GM19397 (cell line): ENCODE data around the gene LINGO3.
"Not testable (repeated sequence)": the region's sequence is repeated elsewhere in the genome, so short reads cannot be mapped to it uniquely, and the experiment has no call there.

Experiments used
- ATAC-seq: cut with Tn5 transposase; IDR thresholded peaks from one replicate; pipeline ENCODE4 v1.9.1; 2021; ENCODE audit warnings: mild to moderate bottlenecking, moderate library complexity; ENCODE audit not compliant: unreplicated experiment

Gene LINGO3

GRCh38 chr19:2308114-2308556 lies at the start of gene LINGO3:
Gene LINGO3 (minus strand): TSS chr19:2308154. CDS start chr19:2291776, 16,378 bp downstream.
- ATAC-seq = no peak

DNA sequence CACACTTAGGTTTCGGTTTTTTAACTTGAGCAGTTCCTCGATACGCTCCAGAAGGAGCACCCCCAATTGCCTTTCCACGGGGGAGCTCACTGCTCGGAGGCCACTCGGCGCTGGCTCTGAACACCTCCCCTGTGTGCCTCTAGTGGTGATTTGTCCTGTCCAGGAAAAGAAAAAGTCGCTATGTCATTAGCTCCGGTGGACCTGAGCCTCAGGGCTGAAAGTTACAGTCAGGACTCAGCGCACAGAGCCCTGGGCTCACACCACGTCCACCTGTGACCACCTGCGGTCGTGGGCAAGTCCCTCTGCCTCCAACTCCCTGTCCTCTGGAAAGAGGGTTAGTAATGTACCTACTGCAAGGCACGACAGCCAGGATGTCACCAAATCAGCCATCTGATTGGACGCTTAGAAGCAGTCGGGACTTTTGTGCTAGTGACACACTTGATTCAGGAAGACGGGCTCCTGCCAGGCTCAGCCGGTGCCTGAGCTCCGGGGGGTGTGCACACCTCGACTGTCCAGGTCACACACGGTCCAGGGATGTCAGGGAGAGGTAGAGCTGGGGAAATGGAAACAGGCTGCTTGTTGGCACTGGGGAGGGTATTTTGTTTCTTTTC lies 48.2 kb upstream of the LINGO3 start:
- no peak for ATAC-seq

DNA sequence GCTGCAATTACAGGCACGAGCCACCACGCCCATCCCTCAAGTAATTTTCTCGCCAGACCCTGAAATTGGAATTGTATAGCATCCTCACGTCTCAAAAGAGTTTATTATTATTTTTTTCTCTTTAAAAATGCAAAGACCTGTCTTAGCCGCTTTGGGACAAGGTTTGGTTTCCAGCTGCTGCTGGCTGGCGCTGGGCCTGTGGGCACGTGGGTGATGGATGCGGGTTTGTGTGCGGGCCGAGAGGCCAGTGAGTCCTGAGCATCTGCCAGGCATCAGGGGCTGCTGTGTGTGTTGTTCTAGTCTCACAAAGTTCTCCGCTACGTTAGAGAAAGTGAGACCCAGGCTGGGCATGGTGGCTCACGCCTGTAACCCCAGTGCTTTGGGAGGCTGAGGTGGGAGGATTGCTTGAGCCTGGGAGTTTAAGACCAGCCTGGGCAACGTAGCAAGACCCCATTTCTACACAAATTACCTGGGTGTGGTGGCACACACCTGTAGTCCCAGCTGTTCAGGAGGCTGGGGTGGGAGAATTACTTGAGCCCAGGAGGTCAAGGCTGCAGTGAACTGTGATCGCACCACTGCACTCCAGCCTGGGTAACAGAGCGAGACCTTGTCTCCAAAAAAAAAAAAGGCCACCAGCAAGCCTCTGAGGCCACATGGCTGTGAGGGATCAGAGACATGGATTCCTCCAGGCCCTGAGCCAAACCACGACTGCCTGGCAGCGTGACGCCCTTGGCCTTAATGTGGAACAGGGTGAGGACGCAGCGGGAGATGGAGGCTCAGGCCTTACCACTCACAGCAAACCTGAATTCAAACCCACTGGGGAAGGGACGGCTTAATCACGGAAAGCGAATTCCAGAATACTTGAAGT lies 47.4 kb upstream of the LINGO3 start:
- ATAC-seq = no peak

DNA sequence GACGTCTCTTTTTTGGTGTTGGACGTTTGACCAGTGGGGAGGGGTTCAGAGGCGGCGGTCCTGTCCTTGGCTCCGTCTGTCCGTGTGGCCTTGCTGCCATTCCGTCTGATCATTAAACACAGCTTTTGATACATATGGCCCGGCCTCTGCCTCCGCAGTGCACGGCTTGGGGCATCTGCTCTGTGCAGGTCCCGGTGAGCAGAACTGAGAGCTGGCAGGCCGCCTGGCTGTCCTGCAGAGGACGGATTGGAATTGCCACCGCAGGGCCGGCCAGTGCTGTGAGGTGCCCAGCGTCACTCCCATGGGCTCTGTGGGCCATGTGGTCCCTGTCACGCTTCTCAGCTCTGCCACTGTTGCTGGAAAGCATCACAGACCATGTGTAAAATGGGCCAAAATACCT lies 46.7 kb upstream of the LINGO3 start:
- no peak for ATAC-seq

- no peak for ATAC-seq
Measured at GRCh38 chr19:2353887-2354592, 46.1 kb upstream of the LINGO3 start.

- no peak for ATAC-seq
Measured at GRCh38 chr19:2353159-2353886, 45.4 kb upstream of the LINGO3 start.

GRCh38 chr19:2352121-2352520 lies 44.2 kb upstream of the LINGO3 start:
- ATAC-seq = no peak

GRCh38 chr19:2351591-2351990 lies 43.6 kb upstream of the LINGO3 start:
- ATAC-seq = no peak

DNA sequence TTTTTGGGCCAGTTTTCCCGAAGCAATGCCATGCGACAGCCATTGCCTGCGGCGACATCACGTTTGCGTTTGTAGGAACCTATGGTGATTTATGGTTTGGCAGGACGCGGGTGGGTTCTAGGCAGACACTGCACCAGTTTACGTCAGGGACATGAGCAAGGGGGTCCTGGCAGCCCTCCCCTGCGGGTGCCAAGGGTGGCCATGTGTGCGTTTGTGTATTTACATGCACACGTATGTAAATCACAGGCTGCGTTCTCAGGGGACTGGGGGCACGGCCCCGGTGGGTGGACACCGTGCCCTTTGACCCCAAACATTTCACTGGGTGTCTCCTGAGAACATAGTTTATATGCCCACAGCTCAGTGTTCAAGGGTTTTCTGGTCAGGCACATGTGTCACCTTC lies 42.7 kb upstream of the LINGO3 start:
- no peak for ATAC-seq

GRCh38 chr19:2349818-2350217 lies 41.9 kb upstream of the LINGO3 start:
- not testable (repeated sequence) for ATAC-seq

GRCh38 chr19:2345794-2346663 lies 38.1 kb upstream of the LINGO3 start:
- no peak for ATAC-seq

DNA sequence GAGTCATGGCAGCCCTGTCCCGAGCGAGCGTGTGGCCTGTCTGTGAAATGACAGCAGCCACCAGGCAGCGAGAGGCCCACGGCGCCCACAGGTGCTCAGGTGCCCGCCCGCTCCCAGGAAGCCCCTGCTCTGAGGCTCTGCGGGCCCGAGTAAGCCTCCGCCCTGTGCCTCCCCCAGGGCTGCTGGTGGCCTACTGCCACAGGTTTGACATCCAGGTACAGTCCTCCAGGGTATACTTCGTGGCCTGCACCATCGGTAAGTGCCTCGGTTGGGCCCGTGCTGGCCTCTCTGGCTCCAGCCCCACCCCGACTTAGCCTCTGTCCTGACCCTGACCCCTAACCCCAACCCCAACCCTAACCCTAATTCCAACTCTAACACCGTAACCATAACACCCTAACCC lies 37.1 kb upstream of the LINGO3 start:
- no peak for ATAC-seq

GRCh38 chr19:2344381-2344870 lies 36.5 kb upstream of the LINGO3 start:
- no peak for ATAC-seq

DNA sequence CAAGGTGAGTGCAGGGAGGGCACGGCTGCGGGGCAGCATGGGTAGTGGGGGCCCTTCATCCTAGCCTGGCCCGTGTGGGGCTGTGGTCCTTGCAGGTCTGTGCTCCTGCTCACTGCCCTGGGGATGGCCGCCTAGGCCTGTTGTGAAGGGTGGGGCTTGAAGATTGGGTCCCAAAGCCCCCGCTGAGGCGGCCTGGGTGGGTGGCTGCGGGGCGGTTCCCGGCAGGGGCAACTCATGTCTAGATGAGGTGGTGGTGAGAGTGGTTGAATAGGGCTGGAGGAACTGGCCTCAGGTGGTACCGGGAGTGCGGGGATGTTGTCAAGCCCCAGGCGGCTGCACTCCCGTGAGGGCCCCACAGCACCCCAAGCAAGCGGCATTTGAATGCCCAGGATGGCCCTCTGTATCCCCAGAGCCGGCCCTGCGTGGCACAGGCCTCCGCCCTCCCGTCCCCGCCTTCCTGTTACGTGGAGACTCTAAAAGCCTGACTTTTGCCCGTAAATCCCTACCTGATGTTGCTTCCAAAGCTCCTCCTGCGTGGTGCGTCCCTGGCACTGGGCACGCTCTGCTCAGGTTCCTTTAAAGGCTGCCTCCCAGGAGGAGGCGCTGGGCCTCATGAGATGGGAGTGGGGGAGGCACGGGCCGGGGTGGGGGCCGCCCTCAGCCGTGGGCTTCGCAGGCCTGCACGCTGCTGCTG lies 35.5 kb upstream of the LINGO3 start:
- ATAC-seq = no peak

GRCh38 chr19:2342656-2343288 lies 34.8 kb upstream of the LINGO3 start:
- ATAC-seq = no peak

GRCh38 chr19:2341982-2342381 lies 34.0 kb upstream of the LINGO3 start:
- ATAC-seq = no peak

DNA sequence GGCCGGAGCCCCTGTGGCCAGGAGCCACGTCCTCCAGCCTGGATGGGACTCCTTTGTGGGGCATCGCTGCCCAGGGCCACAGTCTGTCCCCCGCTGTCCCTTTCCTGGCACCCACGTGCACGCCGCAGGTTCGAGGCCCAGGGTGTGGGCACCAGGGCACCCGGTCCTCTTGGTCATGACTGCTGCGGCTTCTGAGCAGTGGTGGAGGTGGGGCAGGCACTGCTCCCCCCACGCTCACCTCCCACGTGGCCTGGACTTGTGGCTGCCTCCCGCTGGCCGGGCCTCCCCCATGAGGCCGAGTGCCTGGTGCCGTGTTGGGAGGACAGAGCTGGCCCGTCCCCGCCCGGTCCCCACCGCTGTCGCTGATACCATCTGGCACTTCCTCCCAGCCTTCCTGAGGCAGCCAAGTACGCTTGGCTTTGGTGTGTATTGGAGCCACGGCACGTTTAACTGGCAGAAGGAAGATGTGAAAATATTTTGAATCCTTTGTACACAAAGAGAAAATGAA lies 33.3 kb upstream of the LINGO3 start:
- ATAC-seq = no peak

GRCh38 chr19:2340496-2341243 lies 32.7 kb upstream of the LINGO3 start:
- ATAC-seq = no peak
